OCI-LY3 (cell line): Measurements from ENCODE around the gene TNP1.

Experiments used
- EZH2phosphoT487 ChIP-seq: fragments of 200-600 bp; shearing (Covaris generic); IDR thresholded peaks from 2 replicates; pipeline ENCODE4 v1.6.1; 2018; ENCODE audit warnings: antibody characterized with exemption, mixed run types, low read depth
- TF ChIP-seq, protein P1 (sequence below): fragments of 200-600, 300-600 bp; sonication (generic); IDR thresholded peaks from 2 replicates; pipeline ENCODE4 v1.5.1; 2014; ENCODE audit warnings: antibody characterized with exemption, low read length, low read depth

DNA sequence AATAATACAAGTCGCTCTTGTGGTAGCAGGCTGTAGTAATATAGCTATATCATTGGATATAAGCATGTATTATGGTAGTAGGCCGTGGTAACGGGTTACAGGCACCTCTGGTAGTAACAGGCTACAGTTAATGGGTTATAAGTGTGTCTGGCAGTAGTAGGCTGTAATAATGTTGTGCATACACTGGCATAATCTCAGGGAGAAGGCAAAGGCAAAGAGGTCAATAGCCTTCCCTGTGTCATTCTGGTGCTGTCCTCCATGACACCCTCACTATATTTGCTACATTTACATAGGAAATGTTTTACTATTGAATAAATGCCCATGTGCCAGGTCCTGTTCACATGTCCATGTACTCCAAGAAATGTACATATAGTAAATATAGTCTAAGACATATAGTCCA lies 12.8 kb upstream of the TNP1 start:
- no peak for TF ChIP-seq EZH2phosphoT487
- TF ChIP-seq, protein P1, sequence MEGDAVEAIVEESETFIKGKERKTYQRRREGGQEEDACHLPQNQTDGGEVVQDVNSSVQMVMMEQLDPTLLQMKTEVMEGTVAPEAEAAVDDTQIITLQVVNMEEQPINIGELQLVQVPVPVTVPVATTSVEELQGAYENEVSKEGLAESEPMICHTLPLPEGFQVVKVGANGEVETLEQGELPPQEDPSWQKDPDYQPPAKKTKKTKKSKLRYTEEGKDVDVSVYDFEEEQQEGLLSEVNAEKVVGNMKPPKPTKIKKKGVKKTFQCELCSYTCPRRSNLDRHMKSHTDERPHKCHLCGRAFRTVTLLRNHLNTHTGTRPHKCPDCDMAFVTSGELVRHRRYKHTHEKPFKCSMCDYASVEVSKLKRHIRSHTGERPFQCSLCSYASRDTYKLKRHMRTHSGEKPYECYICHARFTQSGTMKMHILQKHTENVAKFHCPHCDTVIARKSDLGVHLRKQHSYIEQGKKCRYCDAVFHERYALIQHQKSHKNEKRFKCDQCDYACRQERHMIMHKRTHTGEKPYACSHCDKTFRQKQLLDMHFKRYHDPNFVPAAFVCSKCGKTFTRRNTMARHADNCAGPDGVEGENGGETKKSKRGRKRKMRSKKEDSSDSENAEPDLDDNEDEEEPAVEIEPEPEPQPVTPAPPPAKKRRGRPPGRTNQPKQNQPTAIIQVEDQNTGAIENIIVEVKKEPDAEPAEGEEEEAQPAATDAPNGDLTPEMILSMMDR: no peak
